Mucosa of stomach (tissue), 1 donor: Measurements from ENCODE around the gene MED9.
"Not testable (repeated sequence)": the region's sequence is repeated elsewhere in the genome, so short reads cannot be mapped to it uniquely, and the experiment has no call there.

Experiments used
- H3K27me3 ChIP-seq: one replicate; pipeline ENCODE4 v1.7.0; 2013; ENCODE audit warnings: mild to moderate bottlenecking, low read length; ENCODE audit not compliant: control insufficient read depth, insufficient read depth
- H3K36me3 ChIP-seq: one replicate; pipeline ENCODE4 v1.7.0; 2013; ENCODE audit warnings: low read length; ENCODE audit not compliant: control insufficient read depth, insufficient read depth
- H3K4me1 ChIP-seq: one replicate; pipeline ENCODE4 v1.7.0; 2013; ENCODE audit warnings: mild to moderate bottlenecking, low read length; ENCODE audit not compliant: control insufficient read depth, insufficient read depth
- H3K4me3 ChIP-seq: one replicate; pipeline ENCODE4 v1.7.0; 2013; ENCODE audit warnings: low read length
- H3K9ac ChIP-seq: one replicate; pipeline ENCODE4 v1.7.0; 2013; ENCODE audit warnings: mild to moderate bottlenecking, low read length, moderate library complexity
- H3K9me3 ChIP-seq: one replicate; pipeline ENCODE4 v1.7.0; 2013; ENCODE audit warnings: mild to moderate bottlenecking, low read length, moderate library complexity; ENCODE audit not compliant: control insufficient read depth
- donor health status: Pancreatic carcinoma.

The MED9 gene

DNA sequence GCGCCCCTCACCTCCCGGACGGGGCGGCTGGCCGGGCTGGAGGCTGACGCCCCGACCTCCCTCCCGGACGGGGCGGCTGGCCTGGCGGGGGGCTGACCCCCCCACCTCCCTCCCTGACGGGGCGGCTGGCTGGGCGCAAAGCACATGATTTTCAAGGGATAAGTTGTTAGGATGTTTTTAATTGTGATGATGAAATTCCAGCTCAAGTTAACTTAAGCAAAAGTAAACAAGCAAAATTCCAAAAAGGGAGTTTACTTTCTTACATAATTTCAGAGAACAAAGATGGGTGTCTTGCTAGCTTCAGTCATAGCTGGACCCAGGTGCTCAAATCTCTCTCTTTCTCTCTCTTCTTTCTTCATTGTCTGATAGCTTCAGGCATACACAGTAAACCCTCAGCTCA lies 33.6 kb upstream of the MED9 start:
- no peaks in the 10 kb centered on the region for H3K27me3 ChIP-seq
- H3K4me1 ChIP-seq = peaks cover 18% of the 10 kb centered on the region
- H3K36me3 ChIP-seq = no peaks in the 10 kb centered on the region
- H3K4me3 ChIP-seq = no peak overlapping the region
- no peak overlapping the region for H3K9ac ChIP-seq
- H3K9me3 ChIP-seq = no peaks in the 10 kb centered on the region

DNA sequence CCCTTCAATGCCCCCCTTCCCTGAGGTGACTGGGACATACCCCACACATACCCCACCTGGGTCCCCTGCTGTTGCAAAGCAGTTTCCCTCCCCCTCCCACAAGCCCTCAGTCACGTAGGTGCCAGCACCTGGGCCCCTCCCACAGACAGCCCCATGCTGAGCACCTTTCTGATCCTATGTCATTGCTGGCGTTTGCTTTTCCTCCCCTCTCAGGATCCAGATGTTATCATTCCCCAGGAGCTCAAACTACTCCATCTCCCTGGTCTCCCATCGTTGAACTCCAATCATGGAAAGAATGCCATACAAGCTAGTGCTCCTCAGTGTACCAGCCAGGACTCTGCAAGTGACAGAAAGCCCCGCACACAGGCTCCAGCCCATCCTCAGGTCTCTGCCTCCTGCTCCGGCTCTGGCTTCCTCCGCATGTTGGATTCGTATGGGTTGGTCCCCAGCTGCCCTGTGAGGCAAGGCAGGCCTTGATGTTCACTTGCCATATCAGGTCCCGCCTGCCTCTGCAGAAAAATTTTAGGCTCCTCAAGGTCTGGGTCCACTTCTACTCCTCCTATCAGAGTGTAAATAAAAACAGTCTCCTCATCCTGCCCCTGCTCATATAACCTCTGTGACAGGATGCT lies 31.4 kb upstream of the MED9 start:
- Histone ChIP-seq H3K36me3 (no peaks in the 10 kb centered on the region), H3K4me1 (peaks cover 18% of the 10 kb centered on the region), H3K27me3 (peaks cover 3% of the 10 kb centered on the region), H3K9me3 (no peaks in the 10 kb centered on the region), H3K4me3 (no peak overlapping the region), H3K9ac (no peak overlapping the region)

GRCh38 chr17:17445925-17446665 lies 30.7 kb upstream of the MED9 start:
- Histone ChIP-seq H3K27me3 (peaks cover 3% of the 10 kb centered on the region), H3K36me3 (no peaks in the 10 kb centered on the region), H3K9ac (no peak overlapping the region), H3K4me1 (peaks cover 18% of the 10 kb centered on the region), H3K4me3 (no peak overlapping the region), H3K9me3 (no peaks in the 10 kb centered on the region)

GRCh38 chr17:17446666-17447155 lies 30.1 kb upstream of the MED9 start:
- no peaks in the 10 kb centered on the region for H3K9me3 ChIP-seq
- no peak overlapping the region for H3K4me3 ChIP-seq
- H3K9ac ChIP-seq = no peak overlapping the region
- peaks cover 3% of the 10 kb centered on the region for H3K27me3 ChIP-seq
- no peaks in the 10 kb centered on the region for H3K36me3 ChIP-seq
- H3K4me1 ChIP-seq = peaks cover 18% of the 10 kb centered on the region

- peaks cover 3% of the 10 kb centered on the region for H3K27me3 ChIP-seq
- peaks cover 18% of the 10 kb centered on the region for H3K4me1 ChIP-seq
- H3K36me3 ChIP-seq = no peaks in the 10 kb centered on the region
- no peak overlapping the region for H3K9ac ChIP-seq
- H3K4me3 ChIP-seq = no peak overlapping the region
- H3K9me3 ChIP-seq = no peaks in the 10 kb centered on the region
Measured at GRCh38 chr17:17447264-17447663, 29.5 kb upstream of the MED9 start.

DNA sequence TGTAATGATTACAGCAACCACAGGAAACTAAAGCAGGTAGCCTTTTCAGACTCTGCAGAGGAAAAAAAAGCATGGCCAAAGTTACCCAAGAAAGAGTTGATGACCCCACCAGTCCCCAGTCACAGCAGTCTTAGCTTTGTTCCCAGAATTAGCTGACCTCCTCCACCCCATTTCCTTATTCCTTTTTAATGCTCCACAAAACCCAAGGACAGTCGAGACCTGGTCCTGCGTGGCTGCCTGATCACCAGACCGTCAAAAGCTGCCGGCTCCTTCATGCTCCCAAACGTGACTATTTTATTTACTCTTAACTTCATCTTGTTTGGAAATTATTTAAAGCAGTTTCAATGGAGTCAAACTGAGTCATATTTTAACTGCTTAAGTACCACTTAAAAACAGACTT lies 28.7 kb upstream of the MED9 start:
- Histone ChIP-seq H3K4me1 (peaks cover 18% of the 10 kb centered on the region), H3K9me3 (no peaks in the 10 kb centered on the region), H3K27me3 (peaks cover 3% of the 10 kb centered on the region), H3K4me3 (no peak overlapping the region), H3K9ac (no peak overlapping the region), H3K36me3 (no peaks in the 10 kb centered on the region)

DNA sequence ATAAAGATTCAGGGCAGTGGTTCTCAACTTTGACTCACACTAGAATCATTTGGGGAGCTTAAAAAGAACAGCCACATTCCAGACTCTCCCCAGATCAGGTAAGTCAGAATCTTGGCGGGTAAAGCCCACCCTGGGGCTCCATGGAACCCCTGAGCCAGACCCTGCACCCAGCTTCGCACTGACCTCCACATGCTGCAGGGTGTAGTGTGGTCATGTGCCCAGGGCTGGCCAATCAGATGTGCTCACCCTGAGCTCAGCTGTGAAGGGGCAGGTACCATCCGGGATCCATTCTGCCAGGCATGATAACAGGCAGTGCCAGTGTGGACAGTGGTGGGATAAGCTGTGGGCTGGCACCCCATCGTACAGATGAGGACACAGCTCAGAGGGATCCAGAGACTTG lies 28.1 kb upstream of the MED9 start:
- H3K9ac ChIP-seq = no peak overlapping the region
- H3K4me1 ChIP-seq = peaks cover 18% of the 10 kb centered on the region
- H3K27me3 ChIP-seq = peaks cover 3% of the 10 kb centered on the region
- no peak overlapping the region for H3K4me3 ChIP-seq
- no peaks in the 10 kb centered on the region for H3K9me3 ChIP-seq
- H3K36me3 ChIP-seq = no peaks in the 10 kb centered on the region

GRCh38 chr17:17453088-17453487 lies 23.7 kb upstream of the MED9 start:
- H3K4me1 ChIP-seq = no peaks in the 10 kb centered on the region
- H3K27me3 ChIP-seq = peaks cover 3% of the 10 kb centered on the region
- no peaks in the 10 kb centered on the region for H3K36me3 ChIP-seq
- H3K9me3 ChIP-seq = no peaks in the 10 kb centered on the region
- no peak overlapping the region for H3K9ac ChIP-seq
- H3K4me3 ChIP-seq = no peak overlapping the region

DNA sequence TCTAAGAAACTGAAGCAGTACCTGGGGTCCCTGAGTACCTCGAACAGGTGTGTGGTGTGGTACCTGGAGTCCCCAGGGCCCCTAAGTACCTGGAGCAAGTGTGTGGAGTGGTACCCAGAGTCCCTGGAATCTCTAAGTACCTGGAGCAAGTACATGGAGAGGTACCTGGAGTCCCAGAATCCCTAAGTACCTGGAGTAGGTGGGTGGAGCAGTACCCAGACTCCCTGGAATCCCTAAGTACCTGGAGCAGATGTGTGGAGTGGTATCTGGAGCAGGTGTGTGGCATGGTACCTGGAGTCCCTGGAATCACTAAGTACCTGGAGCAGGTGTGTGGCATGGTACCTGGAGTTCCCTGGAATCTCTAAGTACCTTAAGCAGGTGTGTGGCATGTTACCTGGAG lies 22.5 kb upstream of the MED9 start:
- Histone ChIP-seq H3K27me3 (peaks cover 3% of the 10 kb centered on the region), H3K4me3 (no peak overlapping the region), H3K36me3 (no peaks in the 10 kb centered on the region), H3K9ac (no peak overlapping the region), H3K9me3 (no peaks in the 10 kb centered on the region), H3K4me1 (no peaks in the 10 kb centered on the region)

GRCh38 chr17:17454700-17455099 lies 22.1 kb upstream of the MED9 start:
- H3K4me3 ChIP-seq, H3K9ac ChIP-seq, H3K4me1 ChIP-seq, H3K9me3 ChIP-seq, H3K27me3 ChIP-seq, H3K36me3 ChIP-seq: not testable (repeated sequence)

DNA sequence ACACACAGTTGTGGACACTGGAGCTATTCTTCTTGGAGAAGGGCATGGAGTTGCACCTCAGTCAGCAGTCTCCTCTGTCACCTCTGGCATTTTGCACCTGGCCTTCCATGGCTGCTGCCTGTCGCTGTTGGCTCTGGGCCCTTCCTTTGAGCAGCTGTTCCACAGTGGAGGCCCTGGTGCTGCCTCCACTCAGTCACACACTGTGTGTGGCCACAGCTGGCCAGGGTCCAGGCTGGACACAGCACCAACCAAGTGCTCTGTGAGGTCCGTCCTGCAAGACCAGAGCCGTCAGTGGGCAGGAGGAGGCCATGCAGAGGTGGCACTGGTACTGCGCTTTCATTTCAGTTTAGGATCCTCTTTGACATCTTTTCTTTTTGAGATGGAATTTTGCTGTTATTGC lies 21.6 kb upstream of the MED9 start:
- Histone ChIP-seq H3K27me3 (peaks cover 2% of the 10 kb centered on the region), H3K4me1 (no peaks in the 10 kb centered on the region), H3K9me3 (no peaks in the 10 kb centered on the region), H3K36me3 (no peaks in the 10 kb centered on the region), H3K4me3 (no peak overlapping the region), H3K9ac (no peak overlapping the region)

DNA sequence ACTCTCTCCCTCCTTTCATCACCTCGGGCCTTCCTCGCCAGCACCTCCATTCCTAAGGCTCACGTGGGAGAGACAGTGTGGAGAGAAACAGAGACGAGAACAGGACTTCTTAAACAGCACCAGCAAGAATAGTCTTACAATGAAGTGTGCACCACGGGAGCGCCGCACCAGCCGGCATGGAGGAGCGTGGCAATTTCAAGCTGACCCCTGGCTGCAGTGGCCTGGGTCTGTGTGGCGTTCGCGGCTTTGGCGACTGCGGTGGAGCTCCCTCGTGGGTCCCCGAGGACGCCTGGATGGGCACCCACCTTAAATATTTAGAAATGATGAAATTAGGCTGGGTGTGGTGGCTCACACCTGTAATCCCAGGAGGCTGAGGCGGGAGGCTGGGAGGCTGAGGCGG lies 20.5 kb upstream of the MED9 start:
- Histone ChIP-seq H3K4me1 (no peaks in the 10 kb centered on the region), H3K36me3 (no peaks in the 10 kb centered on the region), H3K9me3 (no peaks in the 10 kb centered on the region), H3K4me3 (no peak overlapping the region), H3K9ac (no peak overlapping the region), H3K27me3 (no peaks in the 10 kb centered on the region)
